ENCODE data around the gene CD6. TPM values are rescaled to one million over a fixed set of nuclear protein-coding genes. Genes with fewer than 3 reads are reported as not detected.

The CD6 gene
- total RNA-seq, 1 donor from 2014 or later, result 0.23 TPM

DNA sequence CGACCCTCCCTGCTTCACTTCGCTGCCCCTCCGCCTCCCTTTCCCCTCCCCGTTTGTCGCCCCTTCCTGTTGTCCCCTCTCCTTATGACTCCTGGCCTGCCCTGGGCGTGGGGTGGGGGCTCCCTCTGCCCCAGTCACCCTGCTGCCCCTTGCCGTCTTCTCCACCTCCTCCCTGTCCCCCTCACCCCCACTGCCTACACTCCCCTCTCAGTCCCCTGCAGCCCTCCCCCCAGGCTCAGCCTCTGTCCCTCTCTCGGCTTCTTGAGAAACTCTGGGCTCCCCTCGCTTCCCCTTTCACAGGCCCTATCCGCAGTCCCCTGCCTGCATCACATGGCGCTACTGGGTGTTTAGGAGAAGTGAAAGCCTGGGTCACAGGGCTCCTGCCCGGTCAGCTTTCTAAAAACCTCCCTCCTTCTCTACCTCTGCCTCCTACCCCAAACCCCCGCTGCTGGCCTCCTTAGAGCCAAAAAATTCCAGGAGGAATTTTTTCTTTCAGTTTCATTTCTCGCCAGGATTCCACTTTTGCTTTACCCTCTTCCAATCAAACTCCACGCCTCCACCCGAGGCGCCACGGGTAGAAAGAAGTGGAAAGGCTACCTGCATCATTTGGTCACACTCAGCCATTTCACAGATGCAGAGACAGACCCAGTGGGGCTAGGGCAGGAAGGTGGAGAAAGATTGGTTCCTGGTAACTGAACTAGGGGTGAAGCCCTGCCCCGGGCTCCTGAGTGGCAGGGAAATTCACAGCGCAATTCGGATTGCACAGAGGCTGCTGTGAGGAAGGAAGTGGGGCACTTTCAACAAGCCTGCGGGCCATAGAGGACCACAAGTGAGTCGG, 19.4 kb upstream of the CD6 start, which contains the start of gene SLC15A3:
Gene SLC15A3 (minus strand): TSS at position 273 of the 838 bp plus-strand sequence. CDS start 625 bp downstream, outside the sequence.
- DNase-seq (ENCODE audit: low read depth), result no peak
- H3K4me3 ChIP-seq (ENCODE audit: low read depth, low read length), result peak within 1 kb of the TSS; percentile 47
- TF ChIP-seq, protein P1, sequence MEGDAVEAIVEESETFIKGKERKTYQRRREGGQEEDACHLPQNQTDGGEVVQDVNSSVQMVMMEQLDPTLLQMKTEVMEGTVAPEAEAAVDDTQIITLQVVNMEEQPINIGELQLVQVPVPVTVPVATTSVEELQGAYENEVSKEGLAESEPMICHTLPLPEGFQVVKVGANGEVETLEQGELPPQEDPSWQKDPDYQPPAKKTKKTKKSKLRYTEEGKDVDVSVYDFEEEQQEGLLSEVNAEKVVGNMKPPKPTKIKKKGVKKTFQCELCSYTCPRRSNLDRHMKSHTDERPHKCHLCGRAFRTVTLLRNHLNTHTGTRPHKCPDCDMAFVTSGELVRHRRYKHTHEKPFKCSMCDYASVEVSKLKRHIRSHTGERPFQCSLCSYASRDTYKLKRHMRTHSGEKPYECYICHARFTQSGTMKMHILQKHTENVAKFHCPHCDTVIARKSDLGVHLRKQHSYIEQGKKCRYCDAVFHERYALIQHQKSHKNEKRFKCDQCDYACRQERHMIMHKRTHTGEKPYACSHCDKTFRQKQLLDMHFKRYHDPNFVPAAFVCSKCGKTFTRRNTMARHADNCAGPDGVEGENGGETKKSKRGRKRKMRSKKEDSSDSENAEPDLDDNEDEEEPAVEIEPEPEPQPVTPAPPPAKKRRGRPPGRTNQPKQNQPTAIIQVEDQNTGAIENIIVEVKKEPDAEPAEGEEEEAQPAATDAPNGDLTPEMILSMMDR (conservative IDR thresholded peaks at IDR 0.05; ENCODE audit: low read depth, low read length), result no peak

DNA sequence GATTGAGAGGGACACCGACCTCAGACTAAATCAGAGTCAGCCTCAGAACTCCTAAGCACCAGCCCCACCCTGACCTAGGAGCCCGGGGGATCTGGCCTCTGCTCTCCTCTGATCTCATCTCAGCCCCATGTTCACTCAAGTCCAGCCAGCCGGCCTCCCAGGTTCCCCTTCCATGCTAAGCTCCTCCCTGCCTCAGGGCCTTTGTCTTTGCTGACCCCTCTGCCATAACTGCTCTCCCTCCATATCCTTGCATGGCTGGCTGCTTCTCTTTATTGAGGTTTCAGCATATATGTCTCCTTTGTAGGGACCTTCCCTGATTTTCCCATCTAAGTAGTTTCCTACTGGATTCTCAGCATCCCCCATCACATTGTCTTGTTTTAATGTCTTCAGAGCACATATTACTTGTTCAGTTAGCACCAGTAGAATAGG, 18.7 kb upstream of the CD6 start:
- DNase-seq (ENCODE audit: low read depth), result no peak
- TF ChIP-seq, protein P1 (conservative IDR thresholded peaks at IDR 0.05; ENCODE audit: low read depth, low read length), result no peak
- H3K4me3 ChIP-seq (ENCODE audit: low read depth, low read length), result no peak overlapping the region

DNA sequence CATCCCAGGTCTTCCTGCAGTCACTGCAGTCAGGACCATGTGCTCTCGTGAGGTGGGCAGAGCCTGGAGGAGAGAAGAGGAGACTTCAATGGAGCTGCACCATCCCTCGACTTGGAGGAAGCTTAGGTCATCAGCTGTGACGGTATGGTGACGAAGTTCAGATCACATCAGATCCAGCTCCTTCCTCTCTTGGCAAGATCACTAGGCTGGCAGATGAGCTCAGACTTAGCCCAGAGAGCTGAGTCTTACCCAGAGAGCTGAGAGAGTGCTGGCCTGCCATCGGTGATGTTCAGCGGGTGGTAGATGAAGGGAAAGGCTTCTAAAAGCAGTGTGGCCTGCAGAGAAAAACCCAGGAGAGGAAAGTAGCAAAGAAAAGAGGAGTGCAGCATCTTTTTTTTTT, 17.7 kb upstream of the CD6 start:
- H3K4me3 ChIP-seq (ENCODE audit: low read depth, low read length), result no peak overlapping the region

DNA sequence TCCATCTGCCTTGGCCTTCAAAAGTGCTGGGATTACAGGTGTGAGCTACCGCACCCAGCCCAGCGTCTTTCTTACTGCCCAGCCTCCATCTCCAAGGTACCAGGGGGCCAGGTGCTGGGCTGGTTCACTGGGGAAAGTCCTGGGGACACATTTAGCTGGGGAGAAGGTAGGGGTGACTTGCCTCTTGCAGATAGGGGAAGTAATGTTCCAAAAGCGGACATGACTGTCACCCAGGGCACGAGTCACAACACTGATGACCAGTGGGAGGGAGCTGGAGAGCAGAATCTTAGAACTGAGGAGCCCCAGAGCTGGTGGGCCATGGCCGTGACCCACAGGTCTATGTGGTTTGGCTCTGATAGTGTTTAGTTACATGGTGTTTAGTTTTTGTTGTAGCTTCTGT, 17.1 kb upstream of the CD6 start:
- no peak for DNase-seq (ENCODE audit: low read depth)
- H3K4me3 ChIP-seq (ENCODE audit: low read depth, low read length), result no peak overlapping the region
- TF ChIP-seq, protein P1 (conservative IDR thresholded peaks at IDR 0.05; ENCODE audit: low read depth, low read length), result no peak

More for the DNA sequence above, 17.7 kb upstream of the CD6 start:
- TF ChIP-seq, protein P1 (conservative IDR thresholded peaks at IDR 0.05; ENCODE audit: low read depth, low read length), result no peak
- no peak for DNase-seq (ENCODE audit: low read depth)

DNA sequence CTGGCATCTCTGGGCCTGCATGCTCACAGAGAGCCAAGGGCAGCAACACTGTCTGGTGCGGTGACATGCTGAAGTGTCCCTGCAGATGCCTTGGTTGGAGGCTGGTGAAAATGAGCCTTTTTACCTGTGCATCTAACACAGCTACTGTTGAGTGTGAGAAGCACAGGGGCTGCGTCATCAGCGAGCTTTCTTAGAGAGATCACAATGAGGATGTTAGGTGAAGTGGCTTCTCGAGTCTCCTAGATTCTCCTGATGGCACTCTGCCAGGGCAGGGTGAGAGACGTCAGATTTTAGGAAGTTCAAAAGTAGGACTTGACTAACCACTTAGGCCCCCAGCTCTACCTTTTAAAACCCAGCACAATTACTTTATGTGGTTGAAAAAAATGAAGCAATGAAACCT, 15.9 kb upstream of the CD6 start:
- TF ChIP-seq, protein P1 (conservative IDR thresholded peaks at IDR 0.05; ENCODE audit: low read depth, low read length), result no peak
- DNase-seq (ENCODE audit: low read depth), result no peak
- H3K4me3 ChIP-seq (ENCODE audit: low read depth, low read length), result no peak overlapping the region

DNA sequence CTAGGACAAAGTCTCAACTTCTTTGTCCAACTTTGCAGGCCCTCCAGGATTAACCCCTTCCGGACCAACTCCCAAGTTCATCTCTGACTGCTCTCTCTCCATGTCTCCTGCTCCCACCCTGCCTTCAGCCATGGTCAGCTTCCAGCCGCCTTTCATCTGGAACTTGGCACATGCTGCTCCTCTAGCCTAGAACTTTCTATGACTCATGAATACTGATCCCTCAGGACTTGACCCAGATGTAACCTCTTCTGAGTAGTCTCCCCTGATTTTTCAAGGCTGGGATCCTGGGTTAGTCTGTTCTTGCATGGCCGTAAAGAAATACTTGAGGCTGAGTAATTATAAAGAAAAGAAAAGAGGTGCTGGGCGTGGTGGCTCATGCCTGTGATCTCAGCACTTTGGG, 14.3 kb upstream of the CD6 start:
- no peak for DNase-seq (ENCODE audit: low read depth)

More for the DNA sequence above, 14.3 kb upstream of the CD6 start:
- TF ChIP-seq, protein P1 (conservative IDR thresholded peaks at IDR 0.05; ENCODE audit: low read depth, low read length), result no peak
- no peak overlapping the region for H3K4me3 ChIP-seq (ENCODE audit: low read depth, low read length)

Data from epithelial cell of proximal tubule (primary cell).